SU-DHL-6 (cell line): ENCODE measurements around the gene ELP5.

Experiments
- CTCF ChIP-seq: fragments of 200-600 bp; sonication (generic); IDR thresholded peaks from one replicate; pipeline ENCODE4 v1.5.1; 2017; ENCODE audit warnings: antibody characterized with exemption, mild to moderate bottlenecking, low read length, moderate library complexity; ENCODE audit not compliant: insufficient read depth, poor library complexity, severe bottlenecking
- EZH2phosphoT487 ChIP-seq: fragments of 200-600 bp; sonication (generic), shearing (Covaris generic); conservative IDR thresholded peaks from 2 replicates; pipeline ENCODE4 v1.6.1; 2018; ENCODE audit warnings: mild to moderate bottlenecking, antibody characterized with exemption, low read length, moderate library complexity, mixed read lengths

- TF ChIP-seq CTCF, result peak; percentile 29
- TF ChIP-seq EZH2phosphoT487, result no peak
These were observed 38.1 kb upstream of the ELP5 start for GRCh38 chr17:7213895-7214299.
